B cell (primary cell): Measurements from ENCODE around the gene NUMBL. TPM values are rescaled to one million over a fixed set of nuclear protein-coding genes. Genes with fewer than 3 reads are reported as not detected.
A peak's percentile ranks its signal among the peaks of the same experiment; 100 is the strongest.

Experiments
- ATAC-seq: fragments of 200-7000 bp; cut with Tn5 transposase; one replicate; pipeline ENCODE4 v1.10.0; 2021; ENCODE audit warnings: low read depth, mild to moderate bottlenecking, moderate number of reproducible peaks, moderate library complexity
- CTCF ChIA-PET: fragments of 350-600 bp; sonication (Branson Sonifier 250); formaldehyde crosslinking; loops from one replicate; lab custom pipeline; 2021; ENCODE audit warnings: antibody characterized with exemption, inconsistent platforms; lab: Charles Lee
- POLR2A ChIA-PET: fragments of 350-600 bp; sonication (Branson Sonifier 250); formaldehyde crosslinking; loops from one replicate; lab custom pipeline; 2021; ENCODE audit warnings: antibody characterized with exemption; lab: Charles Lee
- DNase-seq: peaks from one replicate; pipeline ENCODE4 v3.0.0; 2013
- H2AFZ ChIP-seq: 2 replicates; pipeline ENCODE4 v1.6.1; 2012; ENCODE audit warnings: mild to moderate bottlenecking, low read depth, low read length; ENCODE audit not compliant: insufficient read depth, poor library complexity, severe bottlenecking
- H3K27ac ChIP-seq, 2 donors: 1 replicate in 1 of 2; 2 replicates in 1 of 2; pipeline ENCODE4 v1.5.1; 2012 to 2013; ENCODE audit warnings: low read length in 2 of 2, mild to moderate bottlenecking in 2 of 2, moderate library complexity in 1 of 2
- H3K27me3 ChIP-seq, 4 experiments: fragments of 200-600 bp in 1 of 4; sonication (generic) in 1 of 4; replicated peaks in 1 of 4; 1 replicate in 2 of 4; 2 replicates in 2 of 4; pipeline versions ENCODE4 v1.6.1 to v1.7.0; 2013 to 2016; ENCODE audit warnings: low read length in 3 of 4, mild to moderate bottlenecking in 2 of 4, mixed read lengths in 1 of 4, moderate library complexity in 1 of 4; ENCODE audit not compliant: insufficient read depth in 4 of 4, control insufficient read depth in 3 of 4; ENCODE audit errors: control extremely low read depth in 1 of 4
- H3K36me3 ChIP-seq, 2 experiments: replicated peaks in 1 of 2; 1 replicate in 1 of 2; 2 replicates in 1 of 2; pipeline versions ENCODE4 v1.6.1 to v1.7.1; 2013; ENCODE audit warnings: low read length in 1 of 2; ENCODE audit not compliant: insufficient read depth in 2 of 2, control insufficient read depth in 1 of 2; ENCODE audit errors: control extremely low read depth in 1 of 2, extremely low read depth in 1 of 2
- H3K4me1 ChIP-seq, 2 donors: fragments of 200-600 bp in 1 of 2; sonication (generic) in 1 of 2; 1 replicate in 1 of 2; 2 replicates in 1 of 2; pipeline versions ENCODE4 v1.5.1 to v1.6.1; 2013 to 2017; ENCODE audit warnings: low read length in 2 of 2; ENCODE audit not compliant: control insufficient read depth in 2 of 2, insufficient read depth in 2 of 2
- H3K4me2 ChIP-seq: replicated peaks from 2 replicates; pipeline ENCODE3; 2012; ENCODE audit warnings: mild to moderate bottlenecking, low read depth, low read length; ENCODE audit not compliant: poor library complexity, severe bottlenecking
- H3K4me3 ChIP-seq, 5 experiments: fragments of 200-600 bp in 1 of 5; sonication (generic) in 1 of 5; 1 replicate in 3 of 5; 2 replicates in 2 of 5; pipeline versions ENCODE4 v1.5.1 to v1.7.0; 2011 to 2016; ENCODE audit warnings: low read length in 4 of 5, mild to moderate bottlenecking in 4 of 5, low read depth in 2 of 5, control low read depth in 1 of 5, moderate library complexity in 1 of 5; ENCODE audit not compliant: insufficient read depth in 1 of 5; ENCODE audit errors: control extremely low read depth in 1 of 5, extremely low read depth in 1 of 5
- H3K79me2 ChIP-seq: fragments of 200-600 bp; sonication (generic); one replicate; pipeline ENCODE4 v1.6.0; 2016; ENCODE audit warnings: low read length; ENCODE audit not compliant: control insufficient read depth, insufficient read depth
- H3K9ac ChIP-seq: fragments of 200-600 bp; sonication (generic); 2 replicates; pipeline ENCODE4 v1.6.1; 2017; ENCODE audit warnings: mild to moderate bottlenecking, low read length, moderate library complexity
- H3K9me3 ChIP-seq, 3 donors: one replicate each; pipeline versions ENCODE4 v1.6.1 to v1.7.1; 2013; ENCODE audit warnings: low read length in 2 of 3; ENCODE audit not compliant: control insufficient read depth in 2 of 3, insufficient read depth in 1 of 3; ENCODE audit errors: control extremely low read depth in 1 of 3
- H4K20me1 ChIP-seq: 2 replicates; pipeline ENCODE4 v1.6.0; 2012; ENCODE audit warnings: mild to moderate bottlenecking, low read length; ENCODE audit not compliant: insufficient read depth, control insufficient read depth, poor library complexity, severe bottlenecking
- H3K27ac Mint-ChIP-seq: one replicate; pipeline ENCODE4 v1.8.0; 2021; ENCODE audit warnings: mixed read lengths
- H3K27me3 Mint-ChIP-seq: one replicate; pipeline ENCODE4 v1.8.0; 2021; ENCODE audit warnings: mixed read lengths
- H3K4me1 Mint-ChIP-seq: one replicate; pipeline ENCODE4 v1.8.0; 2021; ENCODE audit warnings: mixed read lengths
- H3K4me3 Mint-ChIP-seq: one replicate; pipeline ENCODE4 v1.8.0; 2021; ENCODE audit warnings: mixed read lengths
- H3K9me3 Mint-ChIP-seq: one replicate; pipeline ENCODE4 v1.8.0; 2022; ENCODE audit warnings: mixed read lengths; ENCODE audit not compliant: insufficient read depth
- CTCF ChIP-seq: fragments of 200-600 bp; IDR thresholded peaks from one replicate; pipeline ENCODE4 v1.8.0; 2022; ENCODE audit warnings: antibody characterized with exemption, mild to moderate bottlenecking
- EZH2 ChIP-seq: IDR thresholded peaks from 2 replicates; pipeline ENCODE4 v1.6.1; 2012; ENCODE audit warnings: borderline replicate concordance, low read depth, mild to moderate bottlenecking, moderate library complexity, low read length; ENCODE audit not compliant: insufficient read depth, poor library complexity, severe bottlenecking
- WGBS: methylation state at CpG from one replicate; pipeline ENCODE4 v1.1.5; 2013; ENCODE audit warnings: missing lambda C conversion rate; ENCODE audit not compliant: insufficient coverage; 5-methylcytosine and 5-hydroxymethylcytosine counted together
- intact Hi-C: fragments of 100-400 bp; cut with micrococcal nuclease; formaldehyde crosslinking; loops from one replicate; pipeline ENCODE4 v1.10.0; 2022
- polyA plus RNA-seq: library from polyadenylated mRNA; depleted of rRNA; stranded (reverse); fragments of >200 nt; gene quantifications from 2 replicates; pipeline ENCODE4 v1.2.3, GENCODE V29; 2012
- total RNA-seq, 2 donors: library from RNA; stranded (reverse); fragments of 120-200 nt in 1 of 2; gene quantifications; 1 replicate in 1 of 2; 2 replicates in 1 of 2; pipeline versions ENCODE4 v1.2.3 to v1.2.4, GENCODE V29; 2013 to 2022

NUMBL gene
- total and polyA plus RNA-seq, 2 donors (not counting 1 experiment from before 2014, with no cell fraction given): 7.8 to 21.8 TPM

GRCh38 chr19:40721936-40722661 is 31.6 kb upstream of the NUMBL start:
- ChIA-PET CTCF (interaction anchor here (0.7 to 1.7 kb wide), 4 partner anchors 23 to 90 kb away, joined by 3 to 5 read pairs (median 4); no protein-coding TSS in a partner anchor), POLR2A (interaction anchor here (0.7 kb wide), 2 partner anchors 34 to 97 kb away, joined by 4 read pairs; no protein-coding TSS in a partner anchor)
- DNase-seq (no peak), ATAC-seq (no peak)
- intact Hi-C loops: no loop called here
- no peak overlapping the region for H3K4me3 Mint-ChIP-seq
- Histone ChIP-seq H3K4me2 (no peak overlapping the region), H2AFZ (no peak overlapping the region), H3K36me3 (peaks cover 0 to 30% of the 10 kb centered on the region in 2 experiments), H3K27me3 (no peaks in the 10 kb centered on the region), H3K9ac (no peak overlapping the region), H3K79me2 (peaks cover 68% of the 10 kb centered on the region), H3K4me1 (peaks cover 26 to 35% of the 10 kb centered on the region in 2 donors), H3K4me3 (no peak overlapping the region), H3K9me3 (no peaks in the 10 kb centered on the region), H4K20me1 (peaks cover 18% of the 10 kb centered on the region), H3K27ac (no peak overlapping the region)
- no peaks in the 10 kb centered on the region for H3K9me3 Mint-ChIP-seq
- no CpG with 5 or more reads among the region's 9 CpGs for WGBS
- no peaks in the 10 kb centered on the region for H3K27me3 Mint-ChIP-seq
- TF ChIP-seq CTCF: no peak
- no peak for TF ChIP-seq EZH2
- H3K27ac Mint-ChIP-seq: no peak overlapping the region
- peaks cover 48% of the 10 kb centered on the region for H3K4me1 Mint-ChIP-seq

GRCh38 chr19:40721140-40721486 is 30.7 kb upstream of the NUMBL start:
- H3K36me3 ChIP-seq: peaks cover 0 to 22% of the 10 kb centered on the region in 2 experiments
- H3K4me1 ChIP-seq: peaks cover 29 to 41% of the 10 kb centered on the region in 2 donors
- Mint-ChIP-seq H3K27ac (no peak overlapping the region), H3K27me3 (no peaks in the 10 kb centered on the region), H3K4me3 (peak overlapping the region; percentile 66), H3K4me1 (peaks cover 55% of the 10 kb centered on the region), H3K9me3 (no peaks in the 10 kb centered on the region)
- no peak overlapping the region for H3K4me3 ChIP-seq
- POLR2A ChIA-PET: no interaction called here
- DNase-seq (no peak), ATAC-seq (no peak)
- no peak overlapping the region for H3K27ac ChIP-seq
- H3K4me2 ChIP-seq: peak overlapping the region; percentile 23
- intact Hi-C loops: no loop called here
- H3K9me3 ChIP-seq: no peaks in the 10 kb centered on the region
- TF ChIP-seq CTCF (no peak), EZH2 (no peak)
- WGBS: 90% methylated on average over 5 of the region's 6 CpGs
- peaks cover 77% of the 10 kb centered on the region for H3K79me2 ChIP-seq
- no peak overlapping the region for H3K9ac ChIP-seq
- H4K20me1 ChIP-seq: peaks cover 18% of the 10 kb centered on the region
- no peaks in the 10 kb centered on the region for H3K27me3 ChIP-seq
- H2AFZ ChIP-seq: no peak overlapping the region
- CTCF ChIA-PET: interaction anchor here (1.2 to 1.7 kb wide), 2 partner anchors 24 to 91 kb away, joined by 4 to 5 read pairs; no protein-coding TSS in a partner anchor
